HepG2 (cell line): ENCODE measurements around the gene UNC13D. TPM values are rescaled to one million over a fixed set of nuclear protein-coding genes. Genes with fewer than 3 reads are reported as not detected.

Source experiments
- CBX1 ChIP-seq: IDR thresholded peaks from one replicate; pipeline ENCODE4 v1.6.1; 2016; ENCODE audit warnings: antibody characterized with exemption, low read depth
- FOXC1 ChIP-seq: sonication (generic); formaldehyde crosslinking; IDR thresholded peaks from 2 replicates; pipeline ENCODE4 v1.8.0; 2022; ENCODE audit warnings: mild to moderate bottlenecking, missing genetic modification reagents, borderline replicate concordance
- HOXA9 ChIP-seq: sonication (generic); formaldehyde crosslinking; IDR thresholded peaks from 2 replicates; pipeline ENCODE4 v1.8.1; 2022; ENCODE audit warnings: missing genetic modification reagents, mild to moderate bottlenecking, moderate library complexity, borderline replicate concordance
- LCORL ChIP-seq, 2 experiments: fragments of 450-650 bp in 1 of 2; sonication (generic) in 1 of 2; formaldehyde crosslinking in 1 of 2; IDR thresholded peaks; 2 replicates each; pipeline versions ENCODE4 v1.5.0 to v1.6.1; 2017 to 2020; ENCODE audit warnings: antibody characterized with exemption in 1 of 2, missing genetic modification reagents in 1 of 2
- PAF1 ChIP-seq: IDR thresholded peaks from 2 replicates; pipeline ENCODE4 v1.6.1; 2016; ENCODE audit warnings: missing genetic modification reagents, missing compliant biosample characterization
- PAXIP1 ChIP-seq: sonication (generic); formaldehyde crosslinking; conservative IDR thresholded peaks from 2 replicates; pipeline ENCODE4 v1.4.0; 2020; ENCODE audit warnings: mild to moderate bottlenecking, missing genetic modification reagents, moderate library complexity
- TEAD3 ChIP-seq: optimal IDR thresholded peaks from 2 replicates; pipeline ENCODE3; 2016; ENCODE audit warnings: borderline replicate concordance
- ZMAT3 ChIP-seq: sonication (generic); formaldehyde crosslinking; conservative IDR thresholded peaks from 2 replicates; pipeline ENCODE4 v1.7.0; 2021; ENCODE audit warnings: missing genetic modification reagents
- ZNF180 ChIP-seq: sonication (generic); formaldehyde crosslinking; IDR thresholded peaks from 2 replicates; pipeline ENCODE4 v1.4.0; 2020; ENCODE audit warnings: low read depth, missing genetic modification reagents, borderline replicate concordance
- ZNF703 ChIP-seq: sonication (generic); formaldehyde crosslinking; IDR thresholded peaks from 2 replicates; pipeline ENCODE4 v1.5.1; 2020; ENCODE audit warnings: missing genetic modification reagents, mild to moderate bottlenecking, moderate library complexity, borderline replicate concordance
- ZNF724P ChIP-seq: sonication (generic); formaldehyde crosslinking; IDR thresholded peaks from 2 replicates; pipeline ENCODE4 v1.8.0; 2022; ENCODE audit warnings: missing genetic modification reagents, borderline replicate concordance
- polyA plus RNA-seq, 8 experiments: library from polyadenylated mRNA; depleted of rRNA in 3 of 8; stranded (reverse) in 7 of 8; unstranded in 1 of 8; fragments of >200 nt; fragmentation: Illumina TruSeq in 4 of 8; extraction: Trizol in 4 of 8; gene quantifications; 2 replicates each; pipeline versions ENCODE4 v1.2.1 to v1.2.3, GENCODE V29; 2011 to 2016; ENCODE audit warnings: low read depth in 4 of 8, missing spikeins in 1 of 8, mixed read lengths in 1 of 8; ENCODE audit not compliant: insufficient read depth in 1 of 8
- total RNA-seq, 5 experiments: library from RNA; depleted of rRNA; stranded (reverse); fragments of >200 nt; fragmentation: Illumina TruSeq; extraction: Trizol; gene quantifications; 2 replicates each; pipeline ENCODE4 v1.2.3, GENCODE V29; 2016; ENCODE audit warnings: low read depth in 1 of 5
- TF ChIP-seq, protein P1 (sequence below): sonication (generic); formaldehyde crosslinking; IDR thresholded peaks from 2 replicates; pipeline ENCODE4 v1.4.0; 2020; ENCODE audit warnings: mild to moderate bottlenecking, missing genetic modification reagents
- TF ChIP-seq, protein P2 (sequence below): sonication (generic); formaldehyde crosslinking; IDR thresholded peaks from 2 replicates; pipeline ENCODE4 v1.4.0; 2020; ENCODE audit warnings: missing genetic modification reagents, borderline replicate concordance

The UNC13D gene
- total and polyA plus RNA-seq, 2 of the 13 experiments (the other 11 are each of a cell fraction or from before 2014, with no cell fraction given), result 29.7 to 42.7 TPM

- TF ChIP-seq, protein P1, sequence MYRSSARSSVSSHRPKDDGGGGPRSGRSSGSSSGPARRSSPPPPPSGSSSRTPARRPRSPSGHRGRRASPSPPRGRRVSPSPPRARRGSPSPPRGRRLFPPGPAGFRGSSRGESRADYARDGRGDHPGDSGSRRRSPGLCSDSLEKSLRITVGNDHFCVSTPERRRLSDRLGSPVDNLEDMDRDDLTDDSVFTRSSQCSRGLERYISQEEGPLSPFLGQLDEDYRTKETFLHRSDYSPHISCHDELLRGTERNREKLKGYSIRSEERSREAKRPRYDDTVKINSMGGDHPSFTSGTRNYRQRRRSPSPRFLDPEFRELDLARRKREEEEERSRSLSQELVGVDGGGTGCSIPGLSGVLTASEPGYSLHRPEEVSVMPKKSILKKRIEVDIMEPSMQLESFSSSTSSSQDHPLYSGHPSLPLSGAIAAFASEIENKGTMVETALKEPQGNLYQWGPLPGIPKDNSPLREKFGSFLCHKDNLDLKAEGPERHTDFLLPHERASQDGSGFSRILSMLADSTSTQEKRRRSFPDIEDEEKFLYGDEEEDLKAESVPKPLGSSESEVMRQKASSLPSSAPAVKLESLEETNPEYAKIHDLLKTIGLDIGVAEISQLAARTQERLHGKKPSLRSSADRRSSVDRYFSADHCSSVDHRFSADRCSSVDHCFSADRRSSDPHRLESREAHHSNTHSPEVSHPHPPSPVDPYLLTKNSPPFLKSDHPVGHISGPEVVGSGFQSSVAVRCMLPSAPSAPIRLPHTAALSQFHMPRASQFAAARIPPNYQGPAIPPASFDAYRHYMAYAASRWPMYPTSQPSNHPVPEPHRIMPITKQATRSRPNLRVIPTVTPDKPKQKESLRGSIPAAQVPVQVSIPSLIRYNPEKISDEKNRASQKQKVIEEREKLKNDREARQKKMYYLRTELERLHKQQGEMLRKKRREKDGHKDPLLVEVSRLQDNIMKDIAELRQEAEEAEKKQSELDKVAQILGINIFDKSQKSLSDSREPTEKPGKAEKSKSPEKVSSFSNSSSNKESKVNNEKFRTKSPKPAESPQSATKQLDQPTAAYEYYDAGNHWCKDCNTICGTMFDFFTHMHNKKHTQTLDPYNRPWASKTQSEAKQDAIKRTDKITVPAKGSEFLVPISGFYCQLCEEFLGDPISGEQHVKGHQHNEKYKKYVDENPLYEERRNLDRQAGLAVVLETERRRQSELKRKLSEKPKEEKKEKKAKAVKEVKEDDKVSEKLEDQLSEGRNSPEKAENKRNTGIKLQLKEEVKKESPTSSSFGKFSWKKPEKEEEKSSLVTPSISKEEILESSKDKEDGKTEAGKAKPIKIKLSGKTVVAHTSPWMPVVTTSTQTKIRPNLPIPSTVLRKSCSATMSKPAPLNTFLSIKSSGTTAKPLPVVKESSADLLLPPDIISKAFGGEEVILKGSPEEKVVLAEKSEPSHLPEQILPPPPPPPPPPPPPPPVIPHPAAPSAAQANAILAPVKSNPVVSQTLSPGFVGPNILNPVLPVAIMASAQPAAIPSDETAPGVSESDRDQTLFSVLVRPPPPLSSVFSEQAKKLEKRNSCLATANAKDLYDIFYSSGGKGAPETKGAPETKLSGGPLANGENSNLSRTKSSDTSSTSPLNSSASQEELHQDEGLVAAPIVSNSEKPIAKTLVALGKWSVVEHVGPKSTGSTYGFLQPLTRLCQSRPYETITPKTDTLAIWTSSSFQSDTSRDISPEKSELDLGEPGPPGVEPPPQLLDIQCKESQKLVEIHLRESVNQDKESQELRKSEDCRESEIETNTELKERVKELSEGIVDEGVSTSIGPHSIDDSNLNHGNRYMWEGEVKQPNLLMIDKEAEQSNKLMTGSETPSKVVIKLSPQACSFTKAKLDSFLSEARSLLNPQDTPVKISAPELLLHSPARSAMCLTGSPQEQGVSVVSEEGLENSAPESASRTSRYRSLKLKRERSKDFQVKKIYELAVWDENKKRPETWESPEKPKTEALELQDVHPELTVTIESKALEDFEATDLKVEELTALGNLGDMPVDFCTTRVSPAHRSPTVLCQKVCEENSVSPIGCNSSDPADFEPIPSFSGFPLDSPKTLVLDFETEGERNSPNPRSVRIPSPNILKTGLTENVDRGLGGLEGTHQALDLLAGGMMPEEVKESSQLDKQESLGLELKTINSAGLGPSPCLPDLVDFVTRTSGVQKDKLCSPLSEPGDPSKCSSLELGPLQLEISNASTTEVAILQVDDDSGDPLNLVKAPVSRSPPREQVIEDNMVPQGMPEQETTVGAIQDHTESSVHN (CRISPR knock-in tag), result no peak
- TF ChIP-seq HOXA9 (CRISPR knock-in tag) (no peak), LCORL (IDR thresholded peaks at IDR 0.05) (no peak), LCORL (CRISPR knock-in tag; IDR thresholded peaks at IDR 0.05) (peak; percentile 72; the same call in 1 of the 2 replicates), ZMAT3 (CRISPR knock-in tag) (0 out of 2 replicates have a peak, but pooled peaks have one; percentile 24), TEAD3 (CRISPR knock-in tag) (peak; percentile 87), ZNF703 (peak; percentile 50; the same call in 1 of the 2 replicates), FOXC1 (0 out of 2 replicates have a peak, but pooled peaks have one; percentile 31), CBX1 (no peak), PAXIP1 (CRISPR knock-in tag) (peak; percentile 43; the same call in 1 of the 2 replicates), PAF1 (CRISPR knock-in tag) (peak; percentile 44; the same call in 1 of the 2 replicates), ZNF724P (CRISPR knock-in tag) (no peak), ZNF180 (CRISPR knock-in tag) (no peak)
- TF ChIP-seq, protein P2, sequence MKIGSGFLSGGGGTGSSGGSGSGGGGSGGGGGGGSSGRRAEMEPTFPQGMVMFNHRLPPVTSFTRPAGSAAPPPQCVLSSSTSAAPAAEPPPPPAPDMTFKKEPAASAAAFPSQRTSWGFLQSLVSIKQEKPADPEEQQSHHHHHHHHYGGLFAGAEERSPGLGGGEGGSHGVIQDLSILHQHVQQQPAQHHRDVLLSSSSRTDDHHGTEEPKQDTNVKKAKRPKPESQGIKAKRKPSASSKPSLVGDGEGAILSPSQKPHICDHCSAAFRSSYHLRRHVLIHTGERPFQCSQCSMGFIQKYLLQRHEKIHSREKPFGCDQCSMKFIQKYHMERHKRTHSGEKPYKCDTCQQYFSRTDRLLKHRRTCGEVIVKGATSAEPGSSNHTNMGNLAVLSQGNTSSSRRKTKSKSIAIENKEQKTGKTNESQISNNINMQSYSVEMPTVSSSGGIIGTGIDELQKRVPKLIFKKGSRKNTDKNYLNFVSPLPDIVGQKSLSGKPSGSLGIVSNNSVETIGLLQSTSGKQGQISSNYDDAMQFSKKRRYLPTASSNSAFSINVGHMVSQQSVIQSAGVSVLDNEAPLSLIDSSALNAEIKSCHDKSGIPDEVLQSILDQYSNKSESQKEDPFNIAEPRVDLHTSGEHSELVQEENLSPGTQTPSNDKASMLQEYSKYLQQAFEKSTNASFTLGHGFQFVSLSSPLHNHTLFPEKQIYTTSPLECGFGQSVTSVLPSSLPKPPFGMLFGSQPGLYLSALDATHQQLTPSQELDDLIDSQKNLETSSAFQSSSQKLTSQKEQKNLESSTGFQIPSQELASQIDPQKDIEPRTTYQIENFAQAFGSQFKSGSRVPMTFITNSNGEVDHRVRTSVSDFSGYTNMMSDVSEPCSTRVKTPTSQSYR (CRISPR knock-in tag), result 0 out of 2 replicates have a peak, but pooled peaks have one; percentile 7
Measured at GRCh38 chr17:75826561-75827307, 17.5 kb downstream of the UNC13D start (continued).
